ENCODE results near the gene EPB41L3.

EPB41L3 gene

GRCh38 chr18:5417342-5417741, 126.5 kb downstream of the EPB41L3 start:
- no peak for TF ChIP-seq CTCF (IDR thresholded peaks at IDR 0.05)

GRCh38 chr18:5416112-5416511, 127.7 kb downstream of the EPB41L3 start:
- TF ChIP-seq CTCF (IDR thresholded peaks at IDR 0.05) = no peak

GRCh38 chr18:5415665-5416064, 128.1 kb downstream of the EPB41L3 start:
- no peak for TF ChIP-seq CTCF (IDR thresholded peaks at IDR 0.05)

- TF ChIP-seq CTCF (IDR thresholded peaks at IDR 0.05) = no peak
Observed at GRCh38 chr18:5415031-5415430, 128.8 kb downstream of the EPB41L3 start.

- no peak for TF ChIP-seq CTCF (IDR thresholded peaks at IDR 0.05)
Observed at GRCh38 chr18:5414546-5414945, 129.3 kb downstream of the EPB41L3 start.

- no peak for TF ChIP-seq CTCF (IDR thresholded peaks at IDR 0.05)
Observed at GRCh38 chr18:5413447-5413846, 130.3 kb downstream of the EPB41L3 start.

- no peak for TF ChIP-seq CTCF (IDR thresholded peaks at IDR 0.05)
Observed at GRCh38 chr18:5410582-5410981, 133.2 kb downstream of the EPB41L3 start.

- TF ChIP-seq CTCF (IDR thresholded peaks at IDR 0.05) = no peak
Observed at GRCh38 chr18:5398269-5398668, 145.5 kb downstream of the EPB41L3 start.

All from LNCAP (cell line).